Activated T-helper 17 cell treated with anti-CD3 and anti-CD28 coated beads, Interleukin-2, amount 50 U/mL, for 72 hours (primary cell): Measurements from ENCODE around the gene IMPDH1. TPM values are rescaled to one million over a fixed set of nuclear protein-coding genes. Genes with fewer than 3 reads are reported as not detected.

Experiments
- total RNA-seq, 2 donors: library from RNA; stranded (reverse); gene quantifications; one replicate each; pipeline ENCODE4 v1.2.3, GENCODE V29; 2022

The IMPDH1 gene
- total RNA-seq, 2 donors from 2014 or later, result 62.7 to 95.6 TPM

Other genes starting within 250 kb of the IMPDH1 start
- gene LEP, start 168.7 kb downstream of the IMPDH1 start, total RNA-seq, result not detected
- gene RBM28, start 66.1 kb downstream of the IMPDH1 start, total RNA-seq, result 10 to 100 TPM; 30.4 to 46.6 TPM
- under 1 TPM; 0.13 to 0.45 TPM for gene PRRT4, start 48.3 kb downstream of the IMPDH1 start, total RNA-seq
- gene HILPDA, start 45.9 kb upstream of the IMPDH1 start, total RNA-seq, result 1,000 to 10,000 TPM in 1 of 2 donors, 10 to 100 TPM in 1; 72.9 to 1,213 TPM
- gene METTL2B, start 66.8 kb upstream of the IMPDH1 start, total RNA-seq, result 10 to 100 TPM; 29.5 to 49.5 TPM